SU-DHL-6 (cell line): ENCODE measurements around the gene RDH16.

Experiments used
- H2AFZ ChIP-seq: fragments of 200-600 bp; sonication (generic); 2 replicates; pipeline ENCODE4 v1.6.1; 2014; ENCODE audit warnings: low read depth, mild to moderate bottlenecking, moderate library complexity, mixed read lengths, antibody characterized with exemption, low read length; ENCODE audit not compliant: severe bottlenecking
- H3F3A ChIP-seq: fragments of 200-600 bp; shearing (Covaris generic); 2 replicates; pipeline ENCODE4 v1.6.0; 2016; ENCODE audit warnings: antibody characterized with exemption, mild to moderate bottlenecking; ENCODE audit not compliant: insufficient read depth
- H3K27ac ChIP-seq: fragments of 200-600 bp; sonication (generic); 2 replicates; pipeline ENCODE4 v1.5.1; 2016; ENCODE audit warnings: low read depth, mild to moderate bottlenecking, low read length, moderate library complexity, mixed read lengths
- H3K27me3 ChIP-seq: fragments of 200-600 bp; sonication (generic), shearing (Covaris generic); 2 replicates; pipeline ENCODE4 v1.6.0; 2014; ENCODE audit warnings: mild to moderate bottlenecking, low read length
- H3K36me3 ChIP-seq: fragments of 200-600 bp; sonication (generic); 2 replicates; pipeline ENCODE4 v1.6.1; 2014; ENCODE audit warnings: mild to moderate bottlenecking, low read length, mixed read lengths
- H3K4me2 ChIP-seq: fragments of 300-600, 200-600 bp; shearing (Covaris generic), sonication (generic); 2 replicates; pipeline ENCODE4 v1.6.0; 2014; ENCODE audit warnings: low read length, low read depth, mild to moderate bottlenecking; ENCODE audit not compliant: poor library complexity, severe bottlenecking
- H3K4me3 ChIP-seq: fragments of 200-600 bp; sonication (generic); 2 replicates; pipeline ENCODE4 v1.5.1; 2014; ENCODE audit warnings: antibody characterized with exemption, low read length, mild to moderate bottlenecking, mixed read lengths; ENCODE audit not compliant: insufficient read depth, poor library complexity, severe bottlenecking
- H3K79me2 ChIP-seq: fragments of 200-600 bp; sonication (generic); 2 replicates; pipeline ENCODE4 v1.6.1; 2014; ENCODE audit warnings: mild to moderate bottlenecking, low read length, moderate library complexity; ENCODE audit not compliant: insufficient read depth
- H3K9ac ChIP-seq: fragments of 200-600 bp; sonication (generic); 2 replicates; pipeline ENCODE4 v1.7.0; 2014; ENCODE audit warnings: mild to moderate bottlenecking, low read length
- H3K9me2 ChIP-seq: fragments of 200-600 bp; sonication (generic); replicated peaks from 2 replicates; pipeline ENCODE4 v1.6.1; 2014; ENCODE audit warnings: low read length; ENCODE audit not compliant: insufficient read depth
- H3K9me3 ChIP-seq: fragments of 200-600 bp; sonication (generic); 2 replicates; pipeline ENCODE4 v1.6.1; 2014; ENCODE audit warnings: low read length, mixed read lengths; ENCODE audit not compliant: insufficient read depth
- H4K20me1 ChIP-seq: fragments of 200-600 bp; sonication (generic); 2 replicates; pipeline ENCODE4 v1.6.1; 2014; ENCODE audit warnings: low read depth, mild to moderate bottlenecking, antibody characterized with exemption, low read length, moderate library complexity, mixed read lengths
- EZH2phosphoT487 ChIP-seq: fragments of 200-600 bp; sonication (generic), shearing (Covaris generic); conservative IDR thresholded peaks from 2 replicates; pipeline ENCODE4 v1.6.1; 2018; ENCODE audit warnings: mild to moderate bottlenecking, antibody characterized with exemption, low read length, moderate library complexity, mixed read lengths
- TF ChIP-seq, protein P1 (sequence below): fragments of 200-600 bp; sonication (generic); IDR thresholded peaks from one replicate; pipeline ENCODE4 v1.5.1; 2017; ENCODE audit warnings: antibody characterized with exemption, mild to moderate bottlenecking, low read length, moderate library complexity; ENCODE audit not compliant: insufficient read depth, poor library complexity, severe bottlenecking

Gene RDH16

DNA sequence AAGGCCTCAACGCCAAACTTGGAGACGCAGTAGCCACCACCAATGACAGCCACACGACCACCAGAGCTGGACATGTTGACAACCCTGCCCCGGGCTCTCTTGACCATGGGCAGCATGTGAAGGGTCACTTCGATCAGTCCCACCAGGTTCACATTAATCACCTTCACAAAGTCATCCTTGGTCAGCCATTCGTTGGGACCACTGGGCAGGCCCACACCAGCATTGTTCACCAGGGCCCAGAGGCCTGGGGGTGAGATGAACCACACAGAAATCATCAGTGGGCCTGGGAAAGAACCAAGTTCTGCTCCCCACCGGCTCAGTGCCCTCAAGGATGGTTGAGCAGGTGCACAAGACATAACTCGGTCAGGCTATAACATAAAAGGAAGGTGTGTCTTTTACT lies 27.2 kb downstream of the RDH16 start:
- no peak overlapping the region for H3K9ac ChIP-seq
- no peaks in the 10 kb centered on the region for H3K79me2 ChIP-seq
- no peaks in the 10 kb centered on the region for H3K9me3 ChIP-seq
- TF ChIP-seq EZH2phosphoT487: no peak
- TF ChIP-seq, protein P1, sequence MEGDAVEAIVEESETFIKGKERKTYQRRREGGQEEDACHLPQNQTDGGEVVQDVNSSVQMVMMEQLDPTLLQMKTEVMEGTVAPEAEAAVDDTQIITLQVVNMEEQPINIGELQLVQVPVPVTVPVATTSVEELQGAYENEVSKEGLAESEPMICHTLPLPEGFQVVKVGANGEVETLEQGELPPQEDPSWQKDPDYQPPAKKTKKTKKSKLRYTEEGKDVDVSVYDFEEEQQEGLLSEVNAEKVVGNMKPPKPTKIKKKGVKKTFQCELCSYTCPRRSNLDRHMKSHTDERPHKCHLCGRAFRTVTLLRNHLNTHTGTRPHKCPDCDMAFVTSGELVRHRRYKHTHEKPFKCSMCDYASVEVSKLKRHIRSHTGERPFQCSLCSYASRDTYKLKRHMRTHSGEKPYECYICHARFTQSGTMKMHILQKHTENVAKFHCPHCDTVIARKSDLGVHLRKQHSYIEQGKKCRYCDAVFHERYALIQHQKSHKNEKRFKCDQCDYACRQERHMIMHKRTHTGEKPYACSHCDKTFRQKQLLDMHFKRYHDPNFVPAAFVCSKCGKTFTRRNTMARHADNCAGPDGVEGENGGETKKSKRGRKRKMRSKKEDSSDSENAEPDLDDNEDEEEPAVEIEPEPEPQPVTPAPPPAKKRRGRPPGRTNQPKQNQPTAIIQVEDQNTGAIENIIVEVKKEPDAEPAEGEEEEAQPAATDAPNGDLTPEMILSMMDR: no peak
- no peaks in the 10 kb centered on the region for H3F3A ChIP-seq
- no peak overlapping the region for H2AFZ ChIP-seq
- no peaks in the 10 kb centered on the region for H3K27me3 ChIP-seq
- H4K20me1 ChIP-seq: no peaks in the 10 kb centered on the region
- H3K4me3 ChIP-seq: no peak overlapping the region
- H3K27ac ChIP-seq: no peak overlapping the region
- H3K9me2 ChIP-seq: no peaks in the 10 kb centered on the region
- no peak overlapping the region for H3K4me2 ChIP-seq
- H3K36me3 ChIP-seq: no peaks in the 10 kb centered on the region

DNA sequence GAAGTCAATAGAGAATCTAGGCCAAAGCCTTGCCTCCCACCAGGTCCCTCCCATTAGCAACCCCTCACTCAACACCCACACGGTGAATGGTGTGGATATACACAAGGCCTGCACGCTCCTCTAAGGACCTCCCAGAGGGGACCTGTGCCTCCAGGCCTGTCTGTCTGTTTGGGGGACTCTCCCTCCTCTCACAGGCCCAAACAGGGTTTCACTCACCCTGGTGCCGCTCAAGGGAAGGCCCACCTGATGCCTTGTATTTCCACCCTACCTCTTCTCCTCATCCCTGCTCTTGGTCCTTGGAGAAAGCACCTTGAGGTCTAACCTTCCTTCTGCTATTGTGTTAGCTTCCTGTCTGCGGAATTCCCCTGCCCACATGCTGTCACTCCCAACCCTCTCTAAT lies 27.6 kb downstream of the RDH16 start:
- no peak overlapping the region for H3K4me3 ChIP-seq

DNA sequence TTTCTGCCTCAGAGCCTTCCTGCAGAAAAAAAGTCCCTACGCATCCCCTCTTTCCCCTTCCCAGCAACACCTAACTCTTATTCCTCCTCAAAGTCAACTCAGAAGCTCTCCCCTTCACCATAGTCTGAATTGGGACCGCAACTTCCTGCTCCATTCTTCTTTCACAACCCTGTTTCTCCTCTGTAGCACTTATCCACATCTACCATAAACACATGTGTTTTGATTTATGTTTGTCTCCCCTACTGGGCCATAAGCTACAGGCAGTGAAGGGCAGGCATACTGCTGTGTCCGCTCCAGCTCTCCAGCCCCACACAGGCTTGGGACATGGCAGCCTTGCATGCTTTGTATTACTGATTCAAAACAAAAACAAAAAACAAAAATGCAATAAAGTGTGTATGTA lies 29.1 kb downstream of the RDH16 start:
- Histone ChIP-seq H3K4me2 (no peak overlapping the region), H3F3A (no peaks in the 10 kb centered on the region), H3K4me3 (no peak overlapping the region), H3K36me3 (no peaks in the 10 kb centered on the region), H3K27me3 (no peaks in the 10 kb centered on the region), H3K9ac (no peak overlapping the region), H3K9me2 (no peaks in the 10 kb centered on the region), H2AFZ (no peak overlapping the region), H3K79me2 (no peaks in the 10 kb centered on the region), H3K27ac (no peak overlapping the region), H3K9me3 (no peaks in the 10 kb centered on the region), H4K20me1 (no peaks in the 10 kb centered on the region)
- TF ChIP-seq, protein P1: no peak
- no peak for TF ChIP-seq EZH2phosphoT487

More for the DNA sequence above, 27.6 kb downstream of the RDH16 start:
- no peak overlapping the region for H3K4me2 ChIP-seq
- TF ChIP-seq, protein P1: no peak
- TF ChIP-seq EZH2phosphoT487: no peak
- no peak overlapping the region for H3K9ac ChIP-seq
- no peak overlapping the region for H2AFZ ChIP-seq
- no peaks in the 10 kb centered on the region for H3K27me3 ChIP-seq
- no peaks in the 10 kb centered on the region for H3K36me3 ChIP-seq
- H3K9me2 ChIP-seq: no peaks in the 10 kb centered on the region
- H3F3A ChIP-seq: no peaks in the 10 kb centered on the region
- H3K27ac ChIP-seq: no peak overlapping the region
- no peaks in the 10 kb centered on the region for H3K79me2 ChIP-seq
- no peaks in the 10 kb centered on the region for H4K20me1 ChIP-seq
- H3K9me3 ChIP-seq: no peaks in the 10 kb centered on the region

DNA sequence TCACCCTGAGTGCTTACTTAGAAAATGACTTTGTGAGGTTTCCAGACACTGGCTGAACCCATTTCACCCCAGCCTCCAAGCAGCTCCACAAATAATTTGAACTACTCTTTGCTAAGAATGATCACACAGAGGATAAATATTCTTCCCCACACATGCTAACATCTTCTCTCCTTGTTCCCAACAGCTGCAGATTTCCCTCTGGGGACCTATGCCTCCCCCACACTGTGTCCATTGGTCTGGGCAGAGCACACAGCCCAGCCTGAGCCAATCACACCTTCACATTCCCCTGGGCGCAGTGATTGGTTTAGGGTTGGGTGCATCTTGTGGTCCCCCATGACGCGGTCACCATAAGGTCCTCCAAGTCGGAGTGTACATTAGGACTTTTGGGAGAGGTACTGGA lies 30.1 kb downstream of the RDH16 start:
- Histone ChIP-seq H3K27ac (no peak overlapping the region), H3K79me2 (no peaks in the 10 kb centered on the region), H3K9ac (no peak overlapping the region), H4K20me1 (no peaks in the 10 kb centered on the region), H3K27me3 (no peaks in the 10 kb centered on the region), H3K9me3 (no peaks in the 10 kb centered on the region), H2AFZ (no peak overlapping the region), H3K9me2 (no peaks in the 10 kb centered on the region), H3K4me3 (no peak overlapping the region), H3F3A (no peaks in the 10 kb centered on the region), H3K36me3 (no peaks in the 10 kb centered on the region), H3K4me2 (no peak overlapping the region)
- no peak for TF ChIP-seq EZH2phosphoT487
- TF ChIP-seq, protein P1: no peak
